GM21528 (cell line): ENCODE measurements around the gene CYP1B1.
A peak's percentile ranks its signal among the peaks of the same experiment; 100 is the strongest.
"Not testable (repeated sequence)": the region's sequence is repeated elsewhere in the genome, so short reads cannot be mapped to it uniquely, and the experiment has no call there.

Source experiments
- ATAC-seq: cut with Tn5 transposase; IDR thresholded peaks from one replicate; pipeline ENCODE4 v1.9.1; 2021; ENCODE audit warnings: mild to moderate bottlenecking, moderate library complexity; ENCODE audit not compliant: unreplicated experiment, low FRiP score

Gene CYP1B1

GRCh38 chr2:38037757-38038621 lies 38.0 kb downstream of the CYP1B1 start:
- ATAC-seq, result peak; percentile 75

- no peak for ATAC-seq
These were observed 38.6 kb downstream of the CYP1B1 start for GRCh38 chr2:38037325-38037724.

GRCh38 chr2:38035968-38036367 lies 40.0 kb downstream of the CYP1B1 start:
- ATAC-seq, result no peak

DNA sequence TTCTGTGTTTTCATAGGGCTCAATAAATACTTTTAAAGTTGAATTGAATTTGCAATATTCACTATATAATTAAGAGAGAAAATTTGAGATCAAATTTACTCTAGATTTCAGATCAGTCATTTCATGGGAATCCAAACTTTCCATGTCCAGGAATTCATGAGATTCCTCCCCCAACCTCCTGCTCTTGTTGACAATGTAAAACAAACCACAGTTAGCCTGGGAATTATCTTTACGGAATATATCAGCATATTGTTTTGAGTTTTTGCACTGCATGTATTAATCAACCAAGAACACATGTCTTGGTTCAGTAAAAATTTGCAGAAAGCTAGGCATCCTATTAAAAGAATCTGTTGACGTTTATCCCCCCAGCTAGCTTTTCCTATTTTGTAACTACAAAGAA lies 42.3 kb downstream of the CYP1B1 start:
- no peak for ATAC-seq

- no peak for ATAC-seq
These were observed 43.0 kb downstream of the CYP1B1 start for GRCh38 chr2:38032946-38033345.

GRCh38 chr2:38030635-38031355 lies 45.2 kb downstream of the CYP1B1 start:
- ATAC-seq, result no peak

DNA sequence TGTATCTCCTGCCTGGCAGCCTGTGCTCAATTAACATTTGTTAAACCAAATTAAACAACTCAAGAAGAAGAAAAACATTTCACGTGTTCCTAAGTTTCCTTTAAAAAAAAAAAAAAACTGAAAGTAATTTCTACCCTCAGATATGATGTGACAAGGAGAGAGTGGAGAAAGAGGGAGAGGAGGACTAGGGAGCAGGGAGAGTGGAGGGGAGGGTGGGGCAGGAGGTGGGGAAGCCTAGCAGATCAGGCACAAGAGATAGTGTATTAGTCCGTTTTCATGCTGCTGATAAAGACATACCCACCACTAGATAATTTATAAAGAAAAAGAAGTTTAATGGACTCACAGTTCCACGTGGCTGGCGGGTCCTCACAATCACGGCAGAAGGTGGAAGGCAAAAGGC lies 46.4 kb downstream of the CYP1B1 start:
- ATAC-seq, result no peak

GRCh38 chr2:38028829-38029228 lies 47.1 kb downstream of the CYP1B1 start:
- ATAC-seq, result no peak

- ATAC-seq, result no peak
These were observed 49.1 kb downstream of the CYP1B1 start for GRCh38 chr2:38026846-38027245.

DNA sequence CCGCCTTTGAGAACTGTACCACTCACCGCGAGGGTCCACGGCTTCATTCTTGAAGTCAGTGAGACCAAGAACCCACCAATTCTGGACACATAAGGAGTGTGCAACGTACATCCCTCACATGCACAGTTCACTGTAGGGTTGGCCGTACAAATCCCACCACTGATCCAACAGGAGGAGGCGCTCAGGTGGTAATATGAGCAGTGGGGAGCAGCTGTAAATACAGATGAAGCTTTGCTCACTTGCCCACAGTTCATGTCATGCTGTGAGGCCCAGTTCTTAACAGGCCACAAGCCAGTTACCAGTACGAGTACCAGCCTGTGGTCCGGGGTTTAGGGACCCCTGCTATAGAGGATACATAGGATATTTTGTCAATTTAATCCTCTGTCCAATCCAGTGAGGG lies 54.4 kb downstream of the CYP1B1 start:
- ATAC-seq, result no peak

GRCh38 chr2:38020359-38021069 lies 55.4 kb downstream of the CYP1B1 start:
- not testable (repeated sequence) for ATAC-seq

GRCh38 chr2:38017836-38018235 lies 58.1 kb downstream of the CYP1B1 start:
- no peak for ATAC-seq
